ENCODE data around the gene MAPKBP1. TPM values are rescaled to one million over a fixed set of nuclear protein-coding genes. Genes with fewer than 3 reads are reported as not detected.

The MAPKBP1 gene
- total RNA-seq, 2 donors from 2014 or later, result 16.7 to 26.3 TPM

DNA sequence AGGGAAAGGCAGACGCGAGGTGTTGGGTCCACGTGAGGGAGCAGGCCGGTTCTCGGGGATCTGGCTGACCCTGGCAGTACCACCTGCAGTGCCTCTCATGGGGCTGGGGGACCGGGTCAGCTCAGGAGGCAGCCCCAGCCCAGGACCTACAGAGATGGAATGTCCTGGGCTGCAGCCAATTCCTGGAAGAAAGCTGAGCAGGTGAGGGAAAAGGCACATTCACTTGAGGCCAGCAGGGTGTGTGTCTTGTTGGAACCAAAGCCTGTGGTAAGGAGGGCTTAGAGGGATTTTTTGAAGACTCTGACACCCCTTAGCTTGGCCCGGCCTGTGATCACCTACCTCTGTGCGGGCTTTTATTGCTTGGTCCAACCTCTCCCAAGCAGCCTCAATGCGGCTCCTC lies 80.2 kb downstream of the MAPKBP1 start:
- no peak overlapping the region for H3K4me3 Mint-ChIP-seq
- Histone ChIP-seq H3K27ac (ENCODE audit: low read depth, low read length) (no peak overlapping the region), H3K27me3 (ENCODE audit: control insufficient read depth, insufficient read depth, low read length, poor library complexity, severe bottlenecking) (no peaks in the 10 kb centered on the region), H3K4me1 (ENCODE audit: control insufficient read depth, insufficient read depth, low read length) (no peaks in the 10 kb centered on the region), H3K9me3 (ENCODE audit: control insufficient read depth, low read length) (no peaks in the 10 kb centered on the region), H3K4me3 (ENCODE audit: low read length) (no peak overlapping the region), H3K9ac (ENCODE audit: extremely low read depth, low read length, poor library complexity, severe bottlenecking) (no peak overlapping the region), H3K36me3 (ENCODE audit: control insufficient read depth, insufficient read depth, low read length) (no peaks in the 10 kb centered on the region)
- 89 to 94% methylated on average over 8 to 9 of the region's 9 CpGs for WGBS, 2 experiments (ENCODE audit: insufficient coverage in 1 of 2, insufficient read length in 1 of 2)
- no peaks in the 10 kb centered on the region for H3K9me3 Mint-ChIP-seq
- TF ChIP-seq, protein P1, sequence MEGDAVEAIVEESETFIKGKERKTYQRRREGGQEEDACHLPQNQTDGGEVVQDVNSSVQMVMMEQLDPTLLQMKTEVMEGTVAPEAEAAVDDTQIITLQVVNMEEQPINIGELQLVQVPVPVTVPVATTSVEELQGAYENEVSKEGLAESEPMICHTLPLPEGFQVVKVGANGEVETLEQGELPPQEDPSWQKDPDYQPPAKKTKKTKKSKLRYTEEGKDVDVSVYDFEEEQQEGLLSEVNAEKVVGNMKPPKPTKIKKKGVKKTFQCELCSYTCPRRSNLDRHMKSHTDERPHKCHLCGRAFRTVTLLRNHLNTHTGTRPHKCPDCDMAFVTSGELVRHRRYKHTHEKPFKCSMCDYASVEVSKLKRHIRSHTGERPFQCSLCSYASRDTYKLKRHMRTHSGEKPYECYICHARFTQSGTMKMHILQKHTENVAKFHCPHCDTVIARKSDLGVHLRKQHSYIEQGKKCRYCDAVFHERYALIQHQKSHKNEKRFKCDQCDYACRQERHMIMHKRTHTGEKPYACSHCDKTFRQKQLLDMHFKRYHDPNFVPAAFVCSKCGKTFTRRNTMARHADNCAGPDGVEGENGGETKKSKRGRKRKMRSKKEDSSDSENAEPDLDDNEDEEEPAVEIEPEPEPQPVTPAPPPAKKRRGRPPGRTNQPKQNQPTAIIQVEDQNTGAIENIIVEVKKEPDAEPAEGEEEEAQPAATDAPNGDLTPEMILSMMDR (conservative IDR thresholded peaks at IDR 0.05), result no peak
- no peak overlapping the region for H3K27ac Mint-ChIP-seq
- H3K27me3 Mint-ChIP-seq (ENCODE audit: insufficient read depth), result peaks cover 1% of the 10 kb centered on the region
- no peak for DNase-seq
- peaks cover 3% of the 10 kb centered on the region for H3K4me1 Mint-ChIP-seq
- H3K36me3 Mint-ChIP-seq (ENCODE audit: low read depth), result no peaks in the 10 kb centered on the region

DNA sequence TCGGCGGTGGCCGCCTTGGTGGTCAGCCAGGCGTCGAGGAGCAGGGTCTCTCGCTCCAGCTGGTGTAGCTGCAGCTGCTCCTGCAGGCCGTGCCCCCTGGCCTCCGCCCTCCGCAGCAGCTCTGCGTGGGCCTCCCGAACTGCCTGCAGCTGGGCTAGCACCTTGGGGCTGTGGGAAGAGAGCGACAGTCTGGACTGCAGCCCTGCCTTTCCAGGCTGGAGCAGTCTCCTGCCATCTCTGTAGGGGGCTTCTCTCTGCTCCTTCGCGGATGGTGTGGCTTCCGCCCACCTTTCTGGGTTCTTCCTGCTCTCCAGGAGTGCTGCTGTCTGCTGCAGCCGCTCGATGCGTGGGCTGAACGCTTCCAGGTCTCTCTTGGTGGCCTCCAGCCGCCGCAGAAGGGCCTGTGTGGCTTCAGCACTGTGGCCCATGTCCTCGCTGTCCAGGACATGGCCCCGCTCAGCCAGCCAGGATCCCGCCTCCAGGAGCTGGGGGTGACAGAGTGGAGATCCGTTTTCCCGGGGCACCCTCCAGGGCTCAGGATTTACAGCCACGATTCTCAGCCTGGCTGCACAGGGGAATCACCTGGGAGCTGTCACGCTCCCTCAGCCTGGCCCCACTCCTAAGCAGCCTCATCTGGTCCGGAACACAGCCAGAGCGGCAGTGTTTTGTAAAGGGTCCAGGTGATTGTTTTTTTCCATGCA lies 81.1 kb downstream of the MAPKBP1 start:
- Mint-ChIP-seq H3K36me3 (ENCODE audit: low read depth) (no peaks in the 10 kb centered on the region), H3K27me3 (ENCODE audit: insufficient read depth) (peaks cover 1% of the 10 kb centered on the region), H3K9me3 (no peaks in the 10 kb centered on the region), H3K27ac (no peak overlapping the region), H3K4me3 (no peak overlapping the region), H3K4me1 (peaks cover 5% of the 10 kb centered on the region)
- Histone ChIP-seq H3K27me3 (ENCODE audit: control insufficient read depth, insufficient read depth, low read length, poor library complexity, severe bottlenecking) (no peaks in the 10 kb centered on the region), H3K4me3 (ENCODE audit: low read length) (no peak overlapping the region), H3K27ac (ENCODE audit: low read depth, low read length) (no peak overlapping the region), H3K9ac (ENCODE audit: extremely low read depth, low read length, poor library complexity, severe bottlenecking) (no peak overlapping the region), H3K4me1 (ENCODE audit: control insufficient read depth, insufficient read depth, low read length) (no peaks in the 10 kb centered on the region), H3K36me3 (ENCODE audit: control insufficient read depth, insufficient read depth, low read length) (no peaks in the 10 kb centered on the region), H3K9me3 (ENCODE audit: control insufficient read depth, low read length) (no peaks in the 10 kb centered on the region)
- 79% methylated on average over 28 to 30 of the region's 30 CpGs for WGBS, 2 experiments (ENCODE audit: insufficient coverage in 1 of 2, insufficient read length in 1 of 2)
- no peak for DNase-seq
- TF ChIP-seq, protein P1 (conservative IDR thresholded peaks at IDR 0.05), result no peak

DNA sequence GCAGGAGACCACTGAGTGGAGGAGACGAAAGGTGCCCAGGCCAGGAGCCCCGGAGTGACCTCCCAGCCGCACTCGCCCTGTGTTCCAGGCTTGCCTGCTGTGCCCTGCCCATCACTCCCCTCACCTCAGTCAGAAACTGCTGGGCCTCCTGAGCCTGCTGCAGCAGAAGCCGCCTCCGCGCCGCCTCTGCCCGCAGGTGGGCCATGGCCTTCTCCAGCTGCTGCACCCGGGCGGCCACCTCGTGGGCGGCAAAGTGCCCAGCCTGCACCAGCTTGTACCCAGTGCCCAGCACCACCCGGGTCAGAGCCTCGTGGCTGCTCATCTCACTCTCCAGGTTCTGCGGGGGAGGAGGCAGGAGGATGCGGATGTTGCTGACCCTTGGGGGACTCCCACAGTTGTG lies 82.0 kb downstream of the MAPKBP1 start:
- WGBS, 2 experiments (ENCODE audit: insufficient coverage in 1 of 2, insufficient read length in 1 of 2), result 90 to 94% methylated on average over 7 to 17 of the region's 17 CpGs
- no peak for DNase-seq
- Histone ChIP-seq H3K27ac (ENCODE audit: low read depth, low read length) (no peak overlapping the region), H3K36me3 (ENCODE audit: control insufficient read depth, insufficient read depth, low read length) (no peaks in the 10 kb centered on the region), H3K4me3 (ENCODE audit: low read length) (no peak overlapping the region), H3K4me1 (ENCODE audit: control insufficient read depth, insufficient read depth, low read length) (no peaks in the 10 kb centered on the region), H3K27me3 (ENCODE audit: control insufficient read depth, insufficient read depth, low read length, poor library complexity, severe bottlenecking) (no peaks in the 10 kb centered on the region), H3K9me3 (ENCODE audit: control insufficient read depth, low read length) (no peaks in the 10 kb centered on the region), H3K9ac (ENCODE audit: extremely low read depth, low read length, poor library complexity, severe bottlenecking) (no peak overlapping the region)
- Mint-ChIP-seq H3K9me3 (no peaks in the 10 kb centered on the region), H3K4me3 (no peak overlapping the region), H3K36me3 (ENCODE audit: low read depth) (no peaks in the 10 kb centered on the region), H3K4me1 (peaks cover 5% of the 10 kb centered on the region), H3K27me3 (ENCODE audit: insufficient read depth) (peaks cover under 1% of the 10 kb centered on the region), H3K27ac (no peak overlapping the region)
- TF ChIP-seq, protein P1 (conservative IDR thresholded peaks at IDR 0.05), result no peak
